ENCODE measurements around the gene PDSS2. TPM values are rescaled to one million over a fixed set of nuclear protein-coding genes. Genes with fewer than 3 reads are reported as not detected.
"Not testable (repeated sequence)": the region's sequence is repeated elsewhere in the genome, so short reads cannot be mapped to it uniquely, and the experiment has no call there.

Gene PDSS2
- polyA plus RNA-seq, 1 donor from 2014 or later: 4.6 TPM

- Histone ChIP-seq H3K9ac (ENCODE audit: low read length) (no peak overlapping the region), H3K79me2 (replicated peaks; ENCODE audit: insufficient read depth, low read length) (no peaks in the 10 kb centered on the region), H3K9me2 (ENCODE audit: insufficient read depth, low read length) (no peaks in the 10 kb centered on the region), H3K4me2 (ENCODE audit: low read length) (no peak overlapping the region), H3K4me3 (ENCODE audit: low read length) (no peak overlapping the region), H3K27ac (ENCODE audit: low read length) (no peak overlapping the region), H3F3A (ENCODE audit: insufficient read depth, low read length, poor library complexity, severe bottlenecking) (peaks cover 5% of the 10 kb centered on the region), H2AFZ (ENCODE audit: low read depth, low read length) (no peak overlapping the region), H3K27me3 (ENCODE audit: insufficient read depth, low read depth, low read length) (no peaks in the 10 kb centered on the region), H4K20me1 (ENCODE audit: insufficient read depth) (no peaks in the 10 kb centered on the region), H3K36me3 (ENCODE audit: insufficient read depth, low read length) (no peaks in the 10 kb centered on the region), H3K9me3 (ENCODE audit: low read length) (no peaks in the 10 kb centered on the region)
- no peak for TF ChIP-seq RAD21 (conservative IDR thresholded peaks at IDR 0.05)
- TF ChIP-seq SMC3 (conservative IDR thresholded peaks at IDR 0.05; ENCODE audit: poor library complexity): no peak
- TF ChIP-seq MXI1 (conservative IDR thresholded peaks at IDR 0.05; ENCODE audit: poor library complexity, severe bottlenecking): no peak
- no peak for TF ChIP-seq EP300 (conservative IDR thresholded peaks at IDR 0.05; ENCODE audit: poor library complexity, severe bottlenecking)
- no peak for TF ChIP-seq POLR2AphosphoS5 (IDR thresholded peaks at IDR 0.05)
Observed at GRCh38 chr6:107292715-107293271, 166.6 kb downstream of the PDSS2 start.

- Histone ChIP-seq H4K20me1 (ENCODE audit: insufficient read depth) (no peaks in the 10 kb centered on the region), H3K4me3 (ENCODE audit: low read length) (no peak overlapping the region), H3K9me3 (ENCODE audit: low read length) (no peaks in the 10 kb centered on the region), H3K79me2 (replicated peaks; ENCODE audit: insufficient read depth, low read length) (no peaks in the 10 kb centered on the region), H3F3A (ENCODE audit: insufficient read depth, low read length, poor library complexity, severe bottlenecking) (peaks cover 5% of the 10 kb centered on the region), H3K27ac (ENCODE audit: low read length) (no peak overlapping the region), H3K9ac (ENCODE audit: low read length) (no peak overlapping the region), H3K27me3 (ENCODE audit: insufficient read depth, low read depth, low read length) (no peaks in the 10 kb centered on the region), H2AFZ (ENCODE audit: low read depth, low read length) (no peak overlapping the region), H3K4me2 (ENCODE audit: low read length) (no peak overlapping the region), H3K9me2 (ENCODE audit: insufficient read depth, low read length) (no peaks in the 10 kb centered on the region), H3K36me3 (ENCODE audit: insufficient read depth, low read length) (no peaks in the 10 kb centered on the region)
- TF ChIP-seq SMC3 (conservative IDR thresholded peaks at IDR 0.05; ENCODE audit: poor library complexity) (no peak), TAF1 (IDR thresholded peaks at IDR 0.05; ENCODE audit: low read depth) (no peak), RAD21 (conservative IDR thresholded peaks at IDR 0.05) (no peak), MXI1 (conservative IDR thresholded peaks at IDR 0.05; ENCODE audit: poor library complexity, severe bottlenecking) (no peak), EP300 (conservative IDR thresholded peaks at IDR 0.05; ENCODE audit: poor library complexity, severe bottlenecking) (no peak), POLR2AphosphoS5 (IDR thresholded peaks at IDR 0.05) (no peak), CTCF (IDR thresholded peaks at IDR 0.05; ENCODE audit: poor library complexity, severe bottlenecking) (no peak)
Observed at GRCh38 chr6:107290491-107290890, 168.9 kb downstream of the PDSS2 start.

GRCh38 chr6:107289258-107289657 is 170.1 kb downstream of the PDSS2 start:
- H2AFZ ChIP-seq (ENCODE audit: low read depth, low read length); H4K20me1 ChIP-seq (ENCODE audit: insufficient read depth); H3K27ac ChIP-seq (ENCODE audit: low read length); H3F3A ChIP-seq (ENCODE audit: insufficient read depth, low read length, poor library complexity, severe bottlenecking); H3K4me2 ChIP-seq (ENCODE audit: low read length); H3K4me3 ChIP-seq (ENCODE audit: low read length); H3K9me3 ChIP-seq (ENCODE audit: low read length); H3K36me3 ChIP-seq (ENCODE audit: insufficient read depth, low read length); H3K9me2 ChIP-seq (ENCODE audit: insufficient read depth, low read length); H3K27me3 ChIP-seq (ENCODE audit: insufficient read depth, low read depth, low read length); H3K9ac ChIP-seq (ENCODE audit: low read length); H3K79me2 ChIP-seq (replicated peaks; ENCODE audit: insufficient read depth, low read length): not testable (repeated sequence)

- H3K9ac ChIP-seq (ENCODE audit: low read length); H3K27ac ChIP-seq (ENCODE audit: low read length); H3K9me2 ChIP-seq (ENCODE audit: insufficient read depth, low read length); H3K4me2 ChIP-seq (ENCODE audit: low read length); H3F3A ChIP-seq (ENCODE audit: insufficient read depth, low read length, poor library complexity, severe bottlenecking); H3K36me3 ChIP-seq (ENCODE audit: insufficient read depth, low read length); H3K4me3 ChIP-seq (ENCODE audit: low read length); H2AFZ ChIP-seq (ENCODE audit: low read depth, low read length); H3K9me3 ChIP-seq (ENCODE audit: low read length); H4K20me1 ChIP-seq (ENCODE audit: insufficient read depth); H3K27me3 ChIP-seq (ENCODE audit: insufficient read depth, low read depth, low read length); H3K79me2 ChIP-seq (replicated peaks; ENCODE audit: insufficient read depth, low read length): not testable (repeated sequence)
Observed at GRCh38 chr6:107285683-107286082, 173.7 kb downstream of the PDSS2 start.
